MM.1S (cell line): ENCODE results near the gene LCNL1.

Source experiments
- DNase-seq: peaks from one replicate; pipeline ENCODE4 v3.0.0-alpha.2; 2015
- H2AFZ ChIP-seq: fragments of 300-600 bp; sonication (generic); 2 replicates; pipeline ENCODE4 v1.6.0; 2016; ENCODE audit warnings: antibody characterized with exemption, low read length
- H3F3A ChIP-seq: fragments of 300-600 bp; sonication (generic); 2 replicates; pipeline ENCODE4 v1.6.1; 2016; ENCODE audit warnings: mild to moderate bottlenecking, antibody characterized with exemption, low read length, moderate library complexity, mixed read lengths; ENCODE audit not compliant: insufficient read depth
- H3K27ac ChIP-seq: fragments of 300-600 bp; sonication (generic); 2 replicates; pipeline ENCODE4 v1.5.1; 2016; ENCODE audit warnings: mild to moderate bottlenecking, low read length
- H3K27me3 ChIP-seq: fragments of 300-600 bp; sonication (generic); replicated peaks from 2 replicates; pipeline ENCODE4 v1.6.0; 2016; ENCODE audit warnings: low read length; ENCODE audit not compliant: insufficient read depth
- H3K36me3 ChIP-seq: fragments of 300-600 bp; sonication (generic); replicated peaks from 2 replicates; pipeline ENCODE4 v1.6.1; 2016; ENCODE audit warnings: mild to moderate bottlenecking, low read length, mixed read lengths; ENCODE audit not compliant: insufficient read depth
- H3K4me1 ChIP-seq: fragments of 300-600 bp; sonication (generic); 2 replicates; pipeline ENCODE4 v1.6.1; 2016; ENCODE audit warnings: low read length, mixed read lengths
- H3K4me2 ChIP-seq: fragments of 300-600 bp; sonication (generic); 2 replicates; pipeline ENCODE4 v1.6.0; 2016; ENCODE audit warnings: low read depth, low read length
- H3K4me3 ChIP-seq: fragments of 300-600 bp; sonication (generic); 2 replicates; pipeline ENCODE4 v1.5.1; 2016; ENCODE audit warnings: low read length, mixed read lengths
- H3K79me2 ChIP-seq: fragments of 300-600 bp; sonication (generic); 2 replicates; pipeline ENCODE4 v1.6.1; 2016; ENCODE audit warnings: mixed run types, low read length, mixed read lengths
- H3K9ac ChIP-seq: fragments of 300-600 bp; sonication (generic); 2 replicates; pipeline ENCODE4 v1.6.1; 2016; ENCODE audit warnings: low read length, mixed read lengths
- H3K9me2 ChIP-seq: fragments of 300-600 bp; sonication (generic); replicated peaks from 2 replicates; pipeline ENCODE4 v1.6.1; 2016; ENCODE audit warnings: mild to moderate bottlenecking, low read length, mixed read lengths; ENCODE audit not compliant: insufficient read depth
- H3K9me3 ChIP-seq: fragments of 300-600 bp; sonication (generic); replicated peaks from 2 replicates; pipeline ENCODE4 v1.6.1; 2016; ENCODE audit warnings: mild to moderate bottlenecking, low read length, mixed read lengths; ENCODE audit not compliant: insufficient read depth
- H4K20me1 ChIP-seq: fragments of 300-600 bp; sonication (generic); 2 replicates; pipeline ENCODE4 v1.6.1; 2016; ENCODE audit warnings: mild to moderate bottlenecking, low read length, moderate library complexity, mixed read lengths; ENCODE audit not compliant: insufficient read depth
- EZH2 ChIP-seq: fragments of 300-600 bp; sonication (generic); optimal IDR thresholded peaks from 2 replicates; pipeline ENCODE3; 2017; ENCODE audit warnings: low read depth, mild to moderate bottlenecking, antibody characterized with exemption, low read length, mixed read lengths
- EZH2phosphoT487 ChIP-seq: fragments of 300-600 bp; sonication (generic); IDR thresholded peaks from 2 replicates; pipeline ENCODE4 v1.6.1; 2018; ENCODE audit warnings: antibody characterized with exemption, low read length
- TF ChIP-seq, protein P1 (sequence below): fragments of 300-600 bp; sonication (generic); IDR thresholded peaks from 2 replicates; pipeline ENCODE4 v1.5.1; 2016; ENCODE audit warnings: antibody characterized with exemption, low read length, mixed read lengths

LCNL1 gene

DNA sequence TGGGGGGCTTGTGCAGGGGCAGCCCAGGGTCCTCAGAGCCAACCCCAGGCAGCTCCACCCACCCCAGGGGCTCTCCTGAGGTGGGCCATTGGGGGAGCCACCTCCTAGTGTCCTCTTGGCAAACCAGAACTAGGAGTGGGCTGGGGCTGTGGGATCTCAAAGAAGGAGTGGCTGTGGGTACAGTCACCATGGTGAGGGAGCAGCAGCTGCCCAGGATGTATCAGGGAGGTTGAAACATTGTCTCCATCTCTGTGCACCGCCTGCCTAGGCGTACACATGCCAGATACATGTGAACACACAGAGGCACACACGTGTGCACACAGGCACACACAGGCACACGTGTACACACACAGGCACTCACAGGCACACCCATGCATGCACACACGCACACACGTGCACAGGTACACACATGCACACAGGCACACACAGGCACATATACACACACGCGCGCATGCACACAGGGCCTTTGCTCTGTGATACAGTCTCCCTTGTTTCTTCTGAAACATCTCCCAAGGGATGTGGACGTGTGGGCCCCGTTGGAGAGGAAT is 20.0 kb upstream of the LCNL1 start:
- H3K9me2 ChIP-seq = no peaks in the 10 kb centered on the region
- H3K4me2 ChIP-seq = no peak overlapping the region
- H3K9ac ChIP-seq = no peak overlapping the region
- DNase-seq = no peak
- H3K36me3 ChIP-seq = no peaks in the 10 kb centered on the region
- H3K27ac ChIP-seq = no peak overlapping the region
- H3K4me1 ChIP-seq = no peaks in the 10 kb centered on the region
- H3K4me3 ChIP-seq = no peak overlapping the region
- H3F3A ChIP-seq = no peaks in the 10 kb centered on the region
- H4K20me1 ChIP-seq = no peaks in the 10 kb centered on the region
- H3K27me3 ChIP-seq = peaks cover 72% of the 10 kb centered on the region
- TF ChIP-seq EZH2 (no peak), EZH2phosphoT487 (no peak)
- TF ChIP-seq, protein P1, sequence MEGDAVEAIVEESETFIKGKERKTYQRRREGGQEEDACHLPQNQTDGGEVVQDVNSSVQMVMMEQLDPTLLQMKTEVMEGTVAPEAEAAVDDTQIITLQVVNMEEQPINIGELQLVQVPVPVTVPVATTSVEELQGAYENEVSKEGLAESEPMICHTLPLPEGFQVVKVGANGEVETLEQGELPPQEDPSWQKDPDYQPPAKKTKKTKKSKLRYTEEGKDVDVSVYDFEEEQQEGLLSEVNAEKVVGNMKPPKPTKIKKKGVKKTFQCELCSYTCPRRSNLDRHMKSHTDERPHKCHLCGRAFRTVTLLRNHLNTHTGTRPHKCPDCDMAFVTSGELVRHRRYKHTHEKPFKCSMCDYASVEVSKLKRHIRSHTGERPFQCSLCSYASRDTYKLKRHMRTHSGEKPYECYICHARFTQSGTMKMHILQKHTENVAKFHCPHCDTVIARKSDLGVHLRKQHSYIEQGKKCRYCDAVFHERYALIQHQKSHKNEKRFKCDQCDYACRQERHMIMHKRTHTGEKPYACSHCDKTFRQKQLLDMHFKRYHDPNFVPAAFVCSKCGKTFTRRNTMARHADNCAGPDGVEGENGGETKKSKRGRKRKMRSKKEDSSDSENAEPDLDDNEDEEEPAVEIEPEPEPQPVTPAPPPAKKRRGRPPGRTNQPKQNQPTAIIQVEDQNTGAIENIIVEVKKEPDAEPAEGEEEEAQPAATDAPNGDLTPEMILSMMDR = no peak
- H2AFZ ChIP-seq = no peak overlapping the region
- no peaks in the 10 kb centered on the region for H3K79me2 ChIP-seq
- no peaks in the 10 kb centered on the region for H3K9me3 ChIP-seq

DNA sequence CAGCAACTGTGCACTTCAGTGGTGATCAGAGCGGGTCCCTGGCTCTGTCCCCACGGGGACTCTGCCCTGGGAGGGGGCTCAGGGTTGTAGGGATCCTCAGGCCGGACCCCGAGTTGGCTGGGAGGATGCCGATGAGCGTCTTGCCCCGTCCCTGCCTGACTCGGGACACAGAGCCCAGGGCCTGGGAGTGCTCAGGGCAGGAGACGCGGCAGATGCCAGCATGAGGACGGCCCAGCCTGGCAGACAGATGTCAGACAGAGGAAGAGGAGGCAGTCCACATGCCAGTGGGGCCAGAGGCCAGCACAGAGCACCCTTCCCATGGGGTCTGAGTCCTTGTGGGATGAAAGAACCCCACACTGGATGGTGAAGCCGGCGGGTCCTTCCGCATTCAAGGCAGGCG is 19.5 kb upstream of the LCNL1 start:
- no peak overlapping the region for H3K4me3 ChIP-seq
- H3F3A ChIP-seq = no peaks in the 10 kb centered on the region
- H4K20me1 ChIP-seq = no peaks in the 10 kb centered on the region
- no peak for DNase-seq
- no peaks in the 10 kb centered on the region for H3K79me2 ChIP-seq
- H3K36me3 ChIP-seq = no peaks in the 10 kb centered on the region
- peaks cover 70% of the 10 kb centered on the region for H3K27me3 ChIP-seq
- H3K4me1 ChIP-seq = no peaks in the 10 kb centered on the region
- H2AFZ ChIP-seq = no peak overlapping the region
- no peak overlapping the region for H3K9ac ChIP-seq
- no peaks in the 10 kb centered on the region for H3K9me3 ChIP-seq
- H3K9me2 ChIP-seq = no peaks in the 10 kb centered on the region
- H3K27ac ChIP-seq = no peak overlapping the region
- no peak overlapping the region for H3K4me2 ChIP-seq
- TF ChIP-seq EZH2phosphoT487 (no peak), EZH2 (no peak)
- TF ChIP-seq, protein P1 = no peak

DNA sequence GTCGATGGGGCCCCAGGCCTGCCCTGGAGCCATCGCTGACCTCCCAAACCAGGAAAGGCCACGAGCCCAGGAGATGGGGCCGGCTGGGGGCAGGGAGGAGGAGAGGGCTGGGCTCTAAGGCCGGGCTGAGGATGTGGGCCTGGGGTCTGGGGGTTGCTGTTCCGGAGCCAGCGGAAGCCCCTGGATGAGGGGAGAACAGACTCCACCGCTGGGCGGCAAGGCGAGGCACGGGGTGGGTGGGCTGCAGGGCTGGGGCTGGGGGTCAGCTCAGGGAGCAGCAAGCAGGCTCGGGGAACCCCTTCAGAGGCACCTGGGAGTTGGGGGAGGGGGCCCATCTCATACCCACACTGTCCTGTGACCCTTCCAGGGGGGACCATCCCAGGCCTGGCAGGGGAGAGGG is 19.0 kb upstream of the LCNL1 start:
- Histone ChIP-seq H4K20me1 (no peaks in the 10 kb centered on the region), H3K79me2 (no peaks in the 10 kb centered on the region), H3K9me2 (no peaks in the 10 kb centered on the region), H3K36me3 (no peaks in the 10 kb centered on the region), H3K27me3 (peaks cover 70% of the 10 kb centered on the region), H3K27ac (no peak overlapping the region), H2AFZ (no peak overlapping the region), H3K9me3 (no peaks in the 10 kb centered on the region), H3K4me1 (no peaks in the 10 kb centered on the region), H3K4me2 (no peak overlapping the region), H3F3A (no peaks in the 10 kb centered on the region), H3K4me3 (no peak overlapping the region), H3K9ac (no peak overlapping the region)
- TF ChIP-seq EZH2phosphoT487 = no peak
- TF ChIP-seq, protein P1 = no peak
- no peak for TF ChIP-seq EZH2
- DNase-seq = no peak
